ENCODE measurements around the gene PTGES2. TPM values are rescaled to one million over a fixed set of nuclear protein-coding genes. Genes with fewer than 3 reads are reported as not detected.

PTGES2 gene
- total and polyA plus RNA-seq, 2 of the 13 experiments (the other 11 are each of a cell fraction or from before 2014, with no cell fraction given) = 63.7 to 79.8 TPM

- in situ Hi-C loops (cut with HindIII; ENCODE audit: extremely low pct_ligation_motif_present, low pct_unique_long_range_greater_than_20kb) = no loop called here
- DNase-seq (ENCODE audit: low spot score) (no peak), FAIRE-seq (no peak), ATAC-seq (no peak)
- no peak overlapping the region for H2AFZ ChIP-seq (ENCODE audit: low read length)
- TF ChIP-seq ARNT (IDR thresholded peaks at IDR 0.05) (no peak), ZNF629 (CRISPR knock-in tag; conservative IDR thresholded peaks at IDR 0.05) (peak; percentile 95), ZNF547 (CRISPR knock-in tag; IDR thresholded peaks at IDR 0.05) (no peak), ZMYM3 (CRISPR knock-in tag; IDR thresholded peaks at IDR 0.05) (peak; percentile 77; the same call in 1 of the 2 replicates), ZNF567 (CRISPR knock-in tag; IDR thresholded peaks at IDR 0.05; ENCODE audit: borderline replicate concordance) (no peak)
- TF ChIP-seq, protein P1, sequence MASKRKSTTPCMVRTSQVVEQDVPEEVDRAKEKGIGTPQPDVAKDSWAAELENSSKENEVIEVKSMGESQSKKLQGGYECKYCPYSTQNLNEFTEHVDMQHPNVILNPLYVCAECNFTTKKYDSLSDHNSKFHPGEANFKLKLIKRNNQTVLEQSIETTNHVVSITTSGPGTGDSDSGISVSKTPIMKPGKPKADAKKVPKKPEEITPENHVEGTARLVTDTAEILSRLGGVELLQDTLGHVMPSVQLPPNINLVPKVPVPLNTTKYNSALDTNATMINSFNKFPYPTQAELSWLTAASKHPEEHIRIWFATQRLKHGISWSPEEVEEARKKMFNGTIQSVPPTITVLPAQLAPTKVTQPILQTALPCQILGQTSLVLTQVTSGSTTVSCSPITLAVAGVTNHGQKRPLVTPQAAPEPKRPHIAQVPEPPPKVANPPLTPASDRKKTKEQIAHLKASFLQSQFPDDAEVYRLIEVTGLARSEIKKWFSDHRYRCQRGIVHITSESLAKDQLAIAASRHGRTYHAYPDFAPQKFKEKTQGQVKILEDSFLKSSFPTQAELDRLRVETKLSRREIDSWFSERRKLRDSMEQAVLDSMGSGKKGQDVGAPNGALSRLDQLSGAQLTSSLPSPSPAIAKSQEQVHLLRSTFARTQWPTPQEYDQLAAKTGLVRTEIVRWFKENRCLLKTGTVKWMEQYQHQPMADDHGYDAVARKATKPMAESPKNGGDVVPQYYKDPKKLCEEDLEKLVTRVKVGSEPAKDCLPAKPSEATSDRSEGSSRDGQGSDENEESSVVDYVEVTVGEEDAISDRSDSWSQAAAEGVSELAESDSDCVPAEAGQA (IDR thresholded peaks at IDR 0.05; ENCODE audit: low read depth) = no peak
- TF ChIP-seq, protein P1 (CRISPR knock-in tag; IDR thresholded peaks at IDR 0.05; ENCODE audit: borderline replicate concordance) = no peak
- H3K4me2 ChIP-seq (ENCODE audit: low read depth, low read length) = no peak overlapping the region
- no peaks in the 10 kb centered on the region for H3K9me3 ChIP-seq (ENCODE audit: low read length)
- no peaks in the 10 kb centered on the region for H4K20me1 ChIP-seq (ENCODE audit: insufficient read depth, low read length)
- H3K9ac ChIP-seq (ENCODE audit: insufficient read depth, low read depth, low read length) = no peak overlapping the region
- no peaks in the 10 kb centered on the region for H3K27me3 ChIP-seq (ENCODE audit: control insufficient read depth in 1 of 2, insufficient read depth in 2 of 2, low read length in 2 of 2)
- H3K4me3 ChIP-seq (replicated peaks in 1 of 3; ENCODE audit: insufficient read depth in 1 of 3, low read depth in 2 of 3, low read length in 3 of 3) = no peak overlapping the region
- H3K36me3 ChIP-seq (replicated peaks in 1 of 2; ENCODE audit: control insufficient read depth in 1 of 2, insufficient read depth in 2 of 2, low read length in 2 of 2) = peaks cover 9 to 43% of the 10 kb centered on the region in 2 experiments; a peak in 4 of 5 replicates
- no peaks in the 10 kb centered on the region for H3K79me2 ChIP-seq (ENCODE audit: insufficient read depth, low read length)
- ChIA-PET POLR2A (no interaction called here), CTCF (ENCODE audit: low intra/inter-chr PET ratio, low total read pairs) (no interaction called here)
- no TSS peak for BruUV-seq (replicated peaks)
- 94% methylated on average over 2 of the region's 6 CpGs for WGBS (ENCODE audit: low lambda C conversion rate)
- intact Hi-C loops (cut with micrococcal nuclease; ENCODE audit: unreplicated experiment) = no loop called here
- H3K27ac ChIP-seq (ENCODE audit: extremely low read length, insufficient read depth, low read length) = no peak overlapping the region
- peaks cover 16% of the 10 kb centered on the region for H3K4me1 ChIP-seq (ENCODE audit: insufficient read depth, low read length)
These were observed 35.5 kb upstream of the PTGES2 start for GRCh38 chr9:128163027-128163515.
